Esophagus squamous epithelium (tissue), 5 donors: ENCODE measurements around the gene ZFAND3. TPM values are rescaled to one million over a fixed set of nuclear protein-coding genes. Genes with fewer than 3 reads are reported as not detected.

Experiments
- DNase-seq: peaks from one replicate; lab custom pipeline; 2025; lab: John Stamatoyannopoulos, UW
- H3K27ac ChIP-seq, 4 donors: fragments of 200-600 bp; sonication (generic); one replicate each; pipeline ENCODE4 v1.5.1; 2016 to 2019; ENCODE audit warnings: mild to moderate bottlenecking in 1 of 4
- H3K27me3 ChIP-seq, 4 donors: fragments of 200-600 bp; sonication (generic); 1 replicate in 3 of 4; 2 replicates in 1 of 4; pipeline versions ENCODE4 v1.5.1 to v1.6.0; 2017 to 2021; ENCODE audit warnings: antibody characterized with exemption in 1 of 4
- H3K36me3 ChIP-seq, 3 donors: fragments of 200-600 bp; sonication (generic); one replicate each; pipeline ENCODE4 v1.5.1; 2016 to 2019
- H3K4me1 ChIP-seq, 3 donors: fragments of 200-600 bp; sonication (generic); one replicate each; pipeline ENCODE4 v1.5.1; 2017 to 2019
- H3K4me3 ChIP-seq, 4 donors: fragments of 200-600 bp; sonication (generic); 1 replicate in 3 of 4; 2 replicates in 1 of 4; pipeline ENCODE4 v1.5.1; 2016 to 2019; ENCODE audit warnings: mild to moderate bottlenecking in 2 of 4, moderate library complexity in 1 of 4
- H3K9me3 ChIP-seq, 3 donors: fragments of 200-600 bp; sonication (generic); one replicate each; pipeline ENCODE4 v1.5.1; 2016 to 2019
- POLR2A ChIP-seq, 4 donors: fragments of 450-650 bp; IDR thresholded peaks; one replicate each; pipeline ENCODE4 v1.6.1; 2017; ENCODE audit warnings: antibody characterized with exemption in 4 of 4, mild to moderate bottlenecking in 4 of 4, moderate library complexity in 3 of 4
- WGBS, 2 donors: methylation state at CpG; one replicate each; pipeline ENCODE4 v1.1.5; 2018; 5-methylcytosine and 5-hydroxymethylcytosine counted together
- intact Hi-C: fragments of 100-400 bp; cut with DNase I; formaldehyde crosslinking; loops from one replicate; pipeline ENCODE4 v1.15.0; 2022
- total RNA-seq, 4 donors: library from RNA; depleted of rRNA; stranded (reverse); fragments of >200 nt; gene quantifications; one replicate each; pipeline ENCODE4 v1.1.0, GENCODE V29; 2016
- TF ChIP-seq, protein P1 (sequence below), 6 experiments: fragments of 450-650 bp in 4 of 6; fragments of 200-600 bp in 2 of 6; sonication (generic) in 2 of 6; IDR thresholded peaks; one replicate each; pipeline ENCODE4 v1.5.1; 2016 to 2019; ENCODE audit warnings: antibody characterized with exemption in 6 of 6, mild to moderate bottlenecking in 4 of 6, moderate library complexity in 4 of 6
- donor health status: DM: yes; HTN: yes; CAD: no.

The ZFAND3 gene
- total RNA-seq, 4 donors from 2014 or later, result 15.7 to 23.8 (median 20.9) TPM

DNA sequence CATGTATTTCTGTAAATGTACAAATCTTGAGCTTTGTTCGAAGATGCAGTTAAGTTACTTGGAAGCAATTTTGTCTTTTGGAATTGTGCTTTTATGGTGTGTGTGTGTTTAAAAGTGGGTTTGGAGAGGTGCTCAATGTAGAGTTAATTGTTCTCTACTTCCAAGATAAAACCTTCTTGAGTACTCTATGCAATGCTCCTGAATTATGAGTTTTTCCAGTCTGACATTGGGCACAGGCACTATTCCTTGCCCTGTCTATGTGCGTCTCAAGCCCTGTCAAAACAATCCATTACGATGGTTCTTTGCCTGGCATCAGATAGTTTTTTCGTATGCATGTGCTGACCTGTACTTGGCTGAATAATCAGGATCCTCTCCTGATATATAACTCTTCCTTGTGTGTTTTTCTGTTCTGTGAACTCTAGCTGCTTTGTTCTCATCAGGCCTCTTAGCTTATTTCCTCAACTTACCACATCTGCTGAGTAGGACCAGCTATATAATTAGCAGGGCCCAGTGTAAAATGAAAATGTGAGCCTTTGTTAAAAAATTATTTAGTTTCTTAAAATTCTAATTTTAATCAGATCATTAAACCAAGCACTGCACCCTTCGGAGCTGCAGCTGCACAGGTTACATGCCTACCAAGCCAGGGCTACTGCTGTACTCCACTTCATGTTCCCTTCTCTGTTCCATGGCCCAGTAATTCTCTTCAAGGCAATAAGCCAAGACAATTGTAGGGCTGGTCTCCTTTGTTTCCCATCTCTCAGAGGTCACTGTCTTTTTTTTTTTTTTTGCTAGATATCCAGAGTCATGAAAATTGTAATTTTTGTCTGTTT is 160.1 kb downstream of the ZFAND3 start:
- TF ChIP-seq POLR2A (IDR thresholded peaks at IDR 0.05), result no peak
- TF ChIP-seq, protein P1, sequence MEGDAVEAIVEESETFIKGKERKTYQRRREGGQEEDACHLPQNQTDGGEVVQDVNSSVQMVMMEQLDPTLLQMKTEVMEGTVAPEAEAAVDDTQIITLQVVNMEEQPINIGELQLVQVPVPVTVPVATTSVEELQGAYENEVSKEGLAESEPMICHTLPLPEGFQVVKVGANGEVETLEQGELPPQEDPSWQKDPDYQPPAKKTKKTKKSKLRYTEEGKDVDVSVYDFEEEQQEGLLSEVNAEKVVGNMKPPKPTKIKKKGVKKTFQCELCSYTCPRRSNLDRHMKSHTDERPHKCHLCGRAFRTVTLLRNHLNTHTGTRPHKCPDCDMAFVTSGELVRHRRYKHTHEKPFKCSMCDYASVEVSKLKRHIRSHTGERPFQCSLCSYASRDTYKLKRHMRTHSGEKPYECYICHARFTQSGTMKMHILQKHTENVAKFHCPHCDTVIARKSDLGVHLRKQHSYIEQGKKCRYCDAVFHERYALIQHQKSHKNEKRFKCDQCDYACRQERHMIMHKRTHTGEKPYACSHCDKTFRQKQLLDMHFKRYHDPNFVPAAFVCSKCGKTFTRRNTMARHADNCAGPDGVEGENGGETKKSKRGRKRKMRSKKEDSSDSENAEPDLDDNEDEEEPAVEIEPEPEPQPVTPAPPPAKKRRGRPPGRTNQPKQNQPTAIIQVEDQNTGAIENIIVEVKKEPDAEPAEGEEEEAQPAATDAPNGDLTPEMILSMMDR (IDR thresholded peaks at IDR 0.05), result no peak
- Histone ChIP-seq H3K4me1 (peaks cover 13 to 38% (median 28%) of the 10 kb centered on the region in 3 donors), H3K9me3 (peaks cover 0 to 5% (median 0%) of the 10 kb centered on the region in 3 donors), H3K27me3 (no peaks in the 10 kb centered on the region), H3K4me3 (no peak overlapping the region), H3K27ac (peak overlapping the region in 2 of 4 donors; percentile 27 to 31), H3K36me3 (no peaks in the 10 kb centered on the region)
- 36 to 58% methylated on average over 5 of the region's 5 CpGs for WGBS, 2 donors
- intact Hi-C loops, result no loop called here
- DNase-seq, result no peak

DNA sequence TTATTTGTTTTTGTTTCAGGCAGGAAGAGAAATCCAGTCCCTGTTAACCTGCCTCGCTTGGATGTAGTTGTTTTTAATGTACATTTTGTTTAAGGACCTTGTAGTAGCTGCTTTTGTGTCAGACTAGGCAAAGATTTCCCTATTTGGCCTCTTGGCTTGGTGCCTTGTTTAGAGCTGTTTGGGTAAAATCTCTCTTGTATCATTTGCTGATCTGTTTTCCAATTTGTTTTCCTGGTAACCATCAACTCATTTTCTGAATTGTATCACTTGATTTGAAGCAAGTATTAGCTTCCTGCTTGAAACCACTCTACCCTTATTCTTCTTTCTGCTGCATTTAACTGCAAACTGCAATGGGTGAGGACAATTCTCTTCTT is 160.7 kb downstream of the ZFAND3 start:
- Histone ChIP-seq H3K27ac (peak overlapping the region in 2 of 4 donors; percentile 27 to 31), H3K27me3 (no peaks in the 10 kb centered on the region), H3K4me3 (no peak overlapping the region), H3K4me1 (peaks cover 13 to 38% (median 28%) of the 10 kb centered on the region in 3 donors), H3K36me3 (no peaks in the 10 kb centered on the region), H3K9me3 (no peaks in the 10 kb centered on the region)
- TF ChIP-seq POLR2A (IDR thresholded peaks at IDR 0.05), result no peak
- TF ChIP-seq, protein P1 (IDR thresholded peaks at IDR 0.05), result no peak
- DNase-seq, result no peak
- intact Hi-C loops, result no loop called here
- WGBS, 2 donors, result 24 to 43% methylated on average over 1 of the region's 1 CpG

DNA sequence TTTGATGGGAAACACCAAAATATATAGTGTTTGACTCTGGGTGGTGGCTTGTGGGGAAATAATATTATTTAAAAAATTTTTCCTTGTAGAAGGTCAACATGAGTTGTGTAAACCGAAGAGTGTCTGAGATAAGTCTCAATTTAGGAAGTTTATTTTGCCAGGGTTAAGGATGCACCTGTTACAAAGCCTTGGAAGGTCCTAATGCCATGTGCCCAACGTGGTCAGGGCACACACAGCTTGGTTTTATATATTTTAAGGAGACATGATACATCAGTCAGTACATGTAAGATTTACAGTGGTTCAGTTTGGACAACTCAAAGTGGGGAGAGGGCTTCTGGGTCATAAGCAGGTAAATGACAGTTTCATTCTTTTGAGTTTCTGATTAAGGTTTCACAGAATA is 162.1 kb downstream of the ZFAND3 start:
- WGBS, 2 donors, result 76 to 89% methylated on average over 2 of the region's 2 CpGs
- H3K27me3 ChIP-seq, result no peaks in the 10 kb centered on the region
- no peak overlapping the region for H3K27ac ChIP-seq
- H3K4me3 ChIP-seq, result no peak overlapping the region
- no peak for DNase-seq
- TF ChIP-seq, protein P1 (IDR thresholded peaks at IDR 0.05), result no peak
- TF ChIP-seq POLR2A (IDR thresholded peaks at IDR 0.05), result no peak
- H3K4me1 ChIP-seq, result peaks cover 13 to 40% (median 30%) of the 10 kb centered on the region in 3 donors
- no peaks in the 10 kb centered on the region for H3K9me3 ChIP-seq
- intact Hi-C loops, result no loop called here
- H3K36me3 ChIP-seq, result no peaks in the 10 kb centered on the region

DNA sequence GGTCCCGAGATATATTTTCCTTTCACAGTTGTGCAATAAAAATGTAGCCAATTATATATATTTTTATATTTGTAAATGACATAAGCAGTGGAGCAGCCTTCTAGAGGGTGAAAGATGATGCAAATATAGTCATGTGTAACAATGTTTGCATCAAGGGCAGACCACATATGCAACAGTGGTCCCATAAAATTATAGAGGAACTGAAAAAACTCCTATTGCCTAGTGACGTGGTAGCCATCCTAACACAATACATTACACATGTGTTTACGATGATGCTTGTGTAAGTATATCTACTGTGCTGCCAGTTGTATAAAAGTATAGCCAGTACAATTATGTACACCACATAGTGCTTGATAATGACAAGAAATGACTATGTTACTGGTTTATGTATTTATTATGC is 162.8 kb downstream of the ZFAND3 start:
- Histone ChIP-seq H3K27ac (no peak overlapping the region), H3K27me3 (no peaks in the 10 kb centered on the region), H3K9me3 (no peaks in the 10 kb centered on the region), H3K4me1 (peaks cover 13 to 47% (median 33%) of the 10 kb centered on the region in 3 donors), H3K4me3 (no peak overlapping the region), H3K36me3 (no peaks in the 10 kb centered on the region)
- WGBS, 2 donors, result 67 to 93% methylated on average over 3 of the region's 3 CpGs
- intact Hi-C loops, result no loop called here
- no peak for DNase-seq
- TF ChIP-seq POLR2A (IDR thresholded peaks at IDR 0.05), result no peak
- TF ChIP-seq, protein P1 (IDR thresholded peaks at IDR 0.05), result no peak

DNA sequence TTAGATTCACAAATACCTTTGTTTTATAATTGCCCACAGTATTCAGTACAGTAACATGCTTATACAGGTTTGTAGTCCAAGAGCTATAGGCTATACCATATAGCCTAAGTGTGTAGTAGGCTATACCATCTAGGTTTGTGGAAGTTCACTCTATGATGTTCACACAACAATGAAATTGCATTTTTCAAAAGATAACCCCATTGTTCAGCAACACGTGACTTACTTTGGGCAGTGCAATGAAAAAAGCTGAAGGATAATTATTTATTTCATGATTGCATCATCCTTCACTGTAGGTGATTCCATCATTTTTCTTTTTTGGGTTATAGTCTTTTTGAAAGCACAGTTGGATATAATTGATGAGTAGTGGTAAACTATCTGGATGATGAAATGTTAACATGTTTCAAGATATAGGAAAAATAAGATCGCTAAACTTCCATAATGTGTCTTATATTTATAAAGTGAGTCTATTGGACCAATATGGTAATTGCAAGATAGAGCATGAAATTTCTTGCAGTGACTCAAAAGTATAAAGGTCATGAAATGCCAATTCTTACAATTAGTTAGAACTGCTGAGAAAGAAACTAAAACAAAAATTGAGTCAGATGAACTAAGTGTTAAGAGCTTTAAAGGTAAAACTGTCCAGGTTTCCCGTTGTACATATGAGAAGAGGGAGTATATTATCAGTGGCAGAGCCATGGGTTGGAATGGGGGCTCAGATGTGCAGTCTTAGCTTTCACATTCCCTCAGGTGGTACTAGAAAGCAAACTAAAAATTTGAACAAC is 164.4 kb downstream of the ZFAND3 start:
- no peaks in the 10 kb centered on the region for H3K36me3 ChIP-seq
- H3K4me1 ChIP-seq, result peaks cover 13 to 59% (median 33%) of the 10 kb centered on the region in 3 donors
- TF ChIP-seq, protein P1 (IDR thresholded peaks at IDR 0.05), result no peak
- TF ChIP-seq POLR2A (IDR thresholded peaks at IDR 0.05), result no peak
- no peak for DNase-seq
- intact Hi-C loops, result no loop called here
- no peak overlapping the region for H3K4me3 ChIP-seq
- H3K27me3 ChIP-seq, result no peaks in the 10 kb centered on the region
- 52 to 53% methylated on average over 3 of the region's 3 CpGs for WGBS, 2 donors
- H3K9me3 ChIP-seq, result no peaks in the 10 kb centered on the region
- H3K27ac ChIP-seq, result no peak overlapping the region
